Karpas-422 (cell line): ENCODE measurements around the gene NUTM2A. TPM values are rescaled to one million over a fixed set of nuclear protein-coding genes. Genes with fewer than 3 reads are reported as not detected.
"Not testable (repeated sequence)": the region's sequence is repeated elsewhere in the genome, so short reads cannot be mapped to it uniquely, and the experiment has no call there.

Source experiments
- DNase-seq: peaks from one replicate; pipeline ENCODE4 v3.0.0-alpha.2; 2015
- H2AFZ ChIP-seq: fragments of 200-600 bp; sonication (generic); 2 replicates; pipeline ENCODE4 v1.6.1; 2014; ENCODE audit warnings: antibody characterized with exemption, low read length, mixed read lengths
- H3K27ac ChIP-seq: fragments of 200-600 bp; sonication (generic); 2 replicates; pipeline ENCODE4 v1.5.1; 2014; ENCODE audit warnings: mild to moderate bottlenecking, low read length, moderate library complexity
- H3K27me3 ChIP-seq: fragments of 200-600 bp; sonication (generic); 2 replicates; pipeline ENCODE4 v1.6.1; 2014; ENCODE audit warnings: low read length, mixed read lengths
- H3K36me3 ChIP-seq: fragments of 200-600 bp; sonication (generic); 2 replicates; pipeline ENCODE4 v1.6.1; 2014; ENCODE audit warnings: low read length, mixed read lengths; ENCODE audit not compliant: insufficient read depth
- H3K4me1 ChIP-seq: fragments of 200-600 bp; sonication (generic); 2 replicates; pipeline ENCODE4 v1.6.1; 2014; ENCODE audit warnings: mild to moderate bottlenecking, low read length, mixed read lengths
- H3K4me2 ChIP-seq: fragments of 200-600 bp; sonication (generic); 2 replicates; pipeline ENCODE4 v1.6.1; 2014; ENCODE audit warnings: low read length, low read depth, mild to moderate bottlenecking; ENCODE audit not compliant: poor library complexity, severe bottlenecking
- H3K4me3 ChIP-seq: fragments of 200-600 bp; sonication (generic); 2 replicates; pipeline ENCODE4 v1.5.1; 2014; ENCODE audit warnings: mild to moderate bottlenecking, antibody characterized with exemption, low read length, mixed read lengths
- H3K79me2 ChIP-seq: fragments of 200-600 bp; sonication (generic); 2 replicates; pipeline ENCODE4 v1.6.1; 2014; ENCODE audit warnings: mild to moderate bottlenecking, low read length, mixed read lengths
- H3K9ac ChIP-seq: fragments of 200-600 bp; sonication (generic); 2 replicates; pipeline ENCODE4 v1.6.0; 2014; ENCODE audit warnings: low read length
- H3K9me2 ChIP-seq: fragments of 200-600 bp; sonication (generic), shearing (Covaris generic); replicated peaks from 2 replicates; pipeline ENCODE4 v1.6.0; 2014; ENCODE audit warnings: mild to moderate bottlenecking, low read length, moderate library complexity; ENCODE audit not compliant: insufficient read depth
- H3K9me3 ChIP-seq: fragments of 300-700, 200-600 bp; sonication (generic); 2 replicates; pipeline ENCODE4 v1.6.1; 2014; ENCODE audit warnings: low read length, mixed read lengths
- H4K20me1 ChIP-seq: fragments of 200-600 bp; sonication (generic); 2 replicates; pipeline ENCODE4 v1.6.1; 2014; ENCODE audit warnings: mild to moderate bottlenecking, antibody characterized with exemption, low read length, low read depth; ENCODE audit not compliant: insufficient read depth
- total RNA-seq: library from RNA; depleted of rRNA; stranded (reverse); fragments of >200 nt; shearing (Covaris generic); gene quantifications from 2 replicates; pipeline ENCODE4 v1.2.3, GENCODE V29; 2014; ENCODE audit warnings: low replicate concordance

NUTM2A gene
- total RNA-seq, 1 experiment from 2014 or later, result 0.26 TPM

- H3K79me2 ChIP-seq, result not testable (repeated sequence)
Measured at GRCh38 chr10:87206922-87207321, 18.3 kb upstream of the NUTM2A start.

GRCh38 chr10:87210309-87210708 lies 14.9 kb upstream of the NUTM2A start:
- DNase-seq, H3K4me1 ChIP-seq, H4K20me1 ChIP-seq, H2AFZ ChIP-seq, H3K4me2 ChIP-seq, H3K27ac ChIP-seq, H3K36me3 ChIP-seq, H3K4me3 ChIP-seq, H3K9ac ChIP-seq, H3K27me3 ChIP-seq, H3K9me2 ChIP-seq, H3K9me3 ChIP-seq, H3K79me2 ChIP-seq: not testable (repeated sequence)

More at GRCh38 chr10:87206922-87207321, 18.3 kb upstream of the NUTM2A start:
- not testable (repeated sequence) for H3K4me2 ChIP-seq, H3K27me3 ChIP-seq, H3K27ac ChIP-seq, H4K20me1 ChIP-seq, H2AFZ ChIP-seq, H3K36me3 ChIP-seq, DNase-seq, H3K9ac ChIP-seq, H3K4me3 ChIP-seq, H3K9me3 ChIP-seq, H3K4me1 ChIP-seq, H3K9me2 ChIP-seq

GRCh38 chr10:87211848-87212247 lies 13.4 kb upstream of the NUTM2A start:
- H2AFZ ChIP-seq, DNase-seq, H3K27me3 ChIP-seq, H3K79me2 ChIP-seq, H3K9me2 ChIP-seq, H3K36me3 ChIP-seq, H3K9me3 ChIP-seq, H3K4me1 ChIP-seq, H4K20me1 ChIP-seq, H3K4me3 ChIP-seq, H3K27ac ChIP-seq, H3K9ac ChIP-seq, H3K4me2 ChIP-seq: not testable (repeated sequence)

- not testable (repeated sequence) for H3K4me3 ChIP-seq, H3K4me1 ChIP-seq, H3K27me3 ChIP-seq, H3K79me2 ChIP-seq, DNase-seq, H3K9me3 ChIP-seq, H3K9me2 ChIP-seq, H2AFZ ChIP-seq, H3K9ac ChIP-seq, H3K27ac ChIP-seq, H3K4me2 ChIP-seq, H3K36me3 ChIP-seq, H4K20me1 ChIP-seq
Measured at GRCh38 chr10:87213150-87213765, 12.0 kb upstream of the NUTM2A start.

- not testable (repeated sequence) for H2AFZ ChIP-seq, H3K79me2 ChIP-seq, H3K4me2 ChIP-seq, H3K27ac ChIP-seq, H3K9ac ChIP-seq, H3K36me3 ChIP-seq, H3K27me3 ChIP-seq, H3K4me3 ChIP-seq, DNase-seq, H3K9me2 ChIP-seq, H3K9me3 ChIP-seq, H3K4me1 ChIP-seq, H4K20me1 ChIP-seq
Measured at GRCh38 chr10:87213806-87214205, 11.4 kb upstream of the NUTM2A start.

- not testable (repeated sequence) for H3K27me3 ChIP-seq, H3K79me2 ChIP-seq, H3K9ac ChIP-seq, H3K36me3 ChIP-seq, H3K4me2 ChIP-seq, H2AFZ ChIP-seq, H3K27ac ChIP-seq, H3K4me1 ChIP-seq, H4K20me1 ChIP-seq, H3K4me3 ChIP-seq, H3K9me3 ChIP-seq, H3K9me2 ChIP-seq, DNase-seq
Measured at GRCh38 chr10:87216120-87216519, 9.1 kb upstream of the NUTM2A start.

GRCh38 chr10:87219370-87219769 lies 5.9 kb upstream of the NUTM2A start:
- H3K4me2 ChIP-seq, H4K20me1 ChIP-seq, H3K27ac ChIP-seq, H3K36me3 ChIP-seq, H3K4me3 ChIP-seq, DNase-seq, H3K9me3 ChIP-seq, H3K9me2 ChIP-seq, H2AFZ ChIP-seq, H3K9ac ChIP-seq, H3K79me2 ChIP-seq, H3K27me3 ChIP-seq, H3K4me1 ChIP-seq: not testable (repeated sequence)

GRCh38 chr10:87222789-87223188 lies 2.5 kb upstream of the NUTM2A start:
- not testable (repeated sequence) for H3K4me1 ChIP-seq, H3K4me3 ChIP-seq, H3K27ac ChIP-seq, H3K4me2 ChIP-seq, DNase-seq, H3K27me3 ChIP-seq, H3K79me2 ChIP-seq, H4K20me1 ChIP-seq, H3K9me2 ChIP-seq, H2AFZ ChIP-seq, H3K9ac ChIP-seq, H3K36me3 ChIP-seq, H3K9me3 ChIP-seq

GRCh38 chr10:87228247-87228646 lies 3.0 kb downstream of the NUTM2A start:
- H3K4me2 ChIP-seq, H3K9ac ChIP-seq, H4K20me1 ChIP-seq, H2AFZ ChIP-seq, H3K27ac ChIP-seq, DNase-seq, H3K36me3 ChIP-seq, H3K9me2 ChIP-seq, H3K79me2 ChIP-seq, H3K9me3 ChIP-seq, H3K27me3 ChIP-seq, H3K4me1 ChIP-seq, H3K4me3 ChIP-seq: not testable (repeated sequence)
